A549 treated with CORT108297 at 1 μM for 4 hours (cell line): ENCODE measurements around the gene ZNFX1. TPM values are rescaled to one million over a fixed set of nuclear protein-coding genes. Genes with fewer than 3 reads are reported as not detected.

ENCODE experiments used
- total RNA-seq: library from RNA; stranded (reverse); fragments of 200-300 nt; extraction: Qiagen RNA extraction; gene quantifications from 5 replicates; pipeline ENCODE4 v1.2.3, GENCODE V29; 2022

The ZNFX1 gene
- total RNA-seq: 21.7 to 28.4 TPM (median 24.2 TPM) in 5 replicates

GRCh38 chr20:49278036-49278817, at the start of gene ZNFX1:
ZNFX1 (minus strand) TSS chr20:49278057; CDS start chr20:49275839, 2,218 bp downstream.

GRCh38 chr20:49219091-49219923, 58.5 kb downstream of the ZNFX1 start, which contains the start of gene DDX27:
DDX27 (plus strand) TSS chr20:49219416; CDS start chr20:49219449, 33 bp downstream.

Other genes starting within 250 kb of the ZNFX1 start
- 90.3 to 108 TPM (median 97.1 TPM) in 5 replicates for gene CSE1L, start 231.7 kb downstream of the ZNFX1 start, total RNA-seq
- gene STAU1, start 89.7 kb downstream of the ZNFX1 start, total RNA-seq: 52.9 to 69.8 TPM (median 60.3 TPM) in 5 replicates
- 60.5 to 65.8 TPM (median 61.5 TPM) in 5 replicates for gene DDX27, start 58.6 kb downstream of the ZNFX1 start, total RNA-seq
- gene KCNB1, start 204.6 kb upstream of the ZNFX1 start, total RNA-seq: 0.16 to 0.42 TPM (median 0.25 TPM) in 5 replicates